ENCODE results near the gene ZNF140. TPM values are rescaled to one million over a fixed set of nuclear protein-coding genes. Genes with fewer than 3 reads are reported as not detected.

The ZNF140 gene
- total RNA-seq = 51.3 TPM

DNA sequence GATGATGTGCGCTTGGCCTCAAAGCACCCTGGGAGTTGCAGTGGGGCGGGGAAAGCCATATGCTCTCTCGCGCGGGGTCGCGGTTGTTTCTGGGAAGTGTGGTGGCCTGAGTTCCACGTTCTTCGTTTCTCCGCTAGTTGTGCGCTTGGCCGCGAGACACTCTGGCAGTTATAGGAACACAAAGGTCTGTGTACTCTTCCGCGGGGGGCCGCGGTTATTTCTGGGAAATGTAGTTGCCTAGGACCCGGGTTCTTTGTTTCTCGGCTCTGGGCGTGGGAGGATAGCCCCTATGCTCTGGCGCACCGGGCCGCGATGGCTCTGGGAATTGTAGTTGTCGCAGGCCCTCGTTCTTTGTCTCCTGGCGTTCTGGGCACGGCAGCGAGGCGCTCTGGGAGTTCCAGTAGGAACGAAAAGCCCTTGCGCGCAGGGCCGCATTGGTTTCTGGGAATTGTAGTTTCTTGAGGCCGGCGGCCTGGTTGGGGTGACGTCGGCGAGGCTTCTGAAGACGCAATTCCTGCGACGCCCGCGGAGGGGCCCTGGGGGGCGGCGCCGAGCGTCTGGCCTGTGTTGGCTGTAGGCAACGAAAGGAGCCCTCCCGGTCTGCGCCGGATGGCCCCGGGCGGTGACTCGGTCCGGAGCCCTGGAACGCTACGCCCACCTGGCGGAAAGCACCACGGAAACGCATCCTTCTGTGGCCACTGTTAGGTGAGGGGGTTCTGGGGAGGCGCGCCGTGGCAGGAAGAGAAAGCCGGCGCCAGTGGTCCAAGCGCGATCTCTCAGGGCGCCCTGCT is at the start of gene ZNF140:
ZNF140 (plus strand) TSS at position 556 of the 791 bp plus-strand sequence. CDS start 398 bp downstream, outside the sequence.
- peak; percentile 95 for DNase-seq

DNA sequence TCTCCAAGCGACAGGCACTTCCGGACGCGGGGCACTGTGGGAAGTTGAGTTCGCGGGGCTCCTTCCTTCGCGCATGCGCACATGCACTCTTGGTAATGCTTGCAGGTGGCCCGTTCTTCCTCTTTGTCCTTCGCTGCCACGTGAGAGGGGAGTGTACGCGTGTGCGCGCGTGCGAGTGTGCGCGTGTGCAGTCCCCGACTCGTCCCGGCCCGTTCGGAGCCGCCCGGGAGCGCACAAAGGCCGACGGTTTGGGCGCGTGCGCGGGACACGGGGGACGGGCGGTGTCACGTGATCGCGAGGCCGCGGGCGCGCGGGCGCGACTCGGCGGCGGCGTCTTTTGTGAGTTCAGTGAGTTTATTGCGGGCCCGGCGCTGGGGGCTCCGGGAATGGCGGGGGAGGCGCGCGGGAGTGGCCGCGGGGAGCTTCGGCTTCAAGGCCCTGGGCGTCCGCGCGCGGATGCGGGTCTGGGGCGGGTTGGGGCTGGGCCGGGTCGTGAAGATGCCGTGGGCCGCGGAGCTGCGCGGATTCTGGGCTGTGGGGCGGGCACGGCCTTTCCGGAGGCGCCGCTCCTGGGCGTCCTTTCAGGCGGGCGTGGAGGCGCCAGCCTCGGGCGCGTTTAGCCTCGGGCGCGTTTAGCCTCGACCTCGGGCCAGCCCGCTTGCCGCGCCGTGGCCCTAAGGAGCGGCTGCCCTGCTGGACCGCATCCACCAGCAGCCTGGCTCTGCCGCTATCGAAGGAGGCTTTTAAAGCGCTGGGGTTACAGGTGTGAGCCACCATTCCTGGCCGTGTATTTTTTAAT is 43.3 kb upstream of the ZNF140 start, which contains the start of gene ZNF84:
ZNF84 (plus strand) TSS at position 303 of the 799 bp plus-strand sequence. CDS start 3,959 bp downstream, outside the sequence.
- DNase-seq = peak; percentile 90

DNA sequence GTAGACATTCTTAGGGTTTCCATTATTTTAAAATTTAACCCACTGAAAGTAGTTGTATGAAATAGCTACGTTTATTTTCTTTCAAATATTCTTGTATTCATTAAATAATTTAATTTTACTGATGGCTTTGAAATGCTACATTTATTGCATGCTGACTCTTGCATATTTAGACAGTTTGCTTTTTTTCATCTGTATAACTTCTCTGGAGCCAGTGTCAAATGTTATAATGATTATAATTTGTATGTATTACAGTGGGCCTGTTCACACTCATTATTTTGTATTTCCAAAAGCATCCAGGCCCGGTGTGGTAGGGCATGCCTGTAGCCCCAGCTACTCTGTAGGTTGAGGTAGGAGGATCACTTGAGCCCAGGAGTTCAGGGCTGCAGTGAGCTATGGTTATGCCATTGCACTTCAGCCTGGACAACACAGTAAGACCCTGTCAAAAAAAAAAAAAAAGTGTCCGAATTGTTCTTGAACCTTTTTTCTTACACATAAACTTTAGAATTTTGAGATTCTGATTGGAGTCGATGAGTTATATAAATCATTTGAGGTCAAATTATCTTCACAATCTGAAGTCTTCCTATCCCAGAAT is 42.5 kb upstream of the ZNF140 start:
- no peak for DNase-seq

DNA sequence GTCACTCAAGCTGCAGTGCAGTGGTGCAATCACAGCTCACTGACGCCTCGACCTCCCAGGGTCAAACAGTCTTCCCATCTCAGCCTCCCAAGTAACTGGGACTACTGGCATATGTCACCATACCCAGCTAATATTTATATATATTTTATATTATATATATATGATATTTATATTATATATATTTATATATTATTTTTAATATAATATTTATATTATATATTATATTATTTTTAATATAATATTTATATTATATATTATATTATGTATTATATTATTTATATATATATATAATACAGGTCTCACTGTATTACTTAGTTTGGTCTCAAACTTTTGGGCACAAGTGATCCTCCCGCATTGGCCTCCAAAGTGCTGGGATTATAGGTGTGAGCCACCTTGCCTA is 34.0 kb upstream of the ZNF140 start:
- DNase-seq = no peak

DNA sequence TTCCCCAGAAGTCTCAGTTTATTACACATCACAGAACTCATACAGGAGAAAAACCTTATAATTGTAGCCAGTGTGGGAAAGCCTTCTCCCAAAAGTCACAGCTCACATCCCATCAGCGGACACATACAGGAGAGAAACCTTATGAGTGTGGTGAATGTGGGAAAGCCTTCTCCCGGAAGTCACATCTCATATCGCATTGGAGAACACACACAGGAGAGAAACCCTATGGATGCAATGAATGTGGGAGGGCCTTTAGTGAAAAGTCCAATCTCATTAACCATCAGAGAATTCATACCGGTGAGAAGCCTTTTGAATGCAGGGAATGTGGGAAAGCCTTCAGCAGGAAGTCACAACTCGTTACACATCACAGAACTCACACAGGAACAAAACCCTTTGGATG is 23.3 kb upstream of the ZNF140 start:
- no peak for DNase-seq

DNA sequence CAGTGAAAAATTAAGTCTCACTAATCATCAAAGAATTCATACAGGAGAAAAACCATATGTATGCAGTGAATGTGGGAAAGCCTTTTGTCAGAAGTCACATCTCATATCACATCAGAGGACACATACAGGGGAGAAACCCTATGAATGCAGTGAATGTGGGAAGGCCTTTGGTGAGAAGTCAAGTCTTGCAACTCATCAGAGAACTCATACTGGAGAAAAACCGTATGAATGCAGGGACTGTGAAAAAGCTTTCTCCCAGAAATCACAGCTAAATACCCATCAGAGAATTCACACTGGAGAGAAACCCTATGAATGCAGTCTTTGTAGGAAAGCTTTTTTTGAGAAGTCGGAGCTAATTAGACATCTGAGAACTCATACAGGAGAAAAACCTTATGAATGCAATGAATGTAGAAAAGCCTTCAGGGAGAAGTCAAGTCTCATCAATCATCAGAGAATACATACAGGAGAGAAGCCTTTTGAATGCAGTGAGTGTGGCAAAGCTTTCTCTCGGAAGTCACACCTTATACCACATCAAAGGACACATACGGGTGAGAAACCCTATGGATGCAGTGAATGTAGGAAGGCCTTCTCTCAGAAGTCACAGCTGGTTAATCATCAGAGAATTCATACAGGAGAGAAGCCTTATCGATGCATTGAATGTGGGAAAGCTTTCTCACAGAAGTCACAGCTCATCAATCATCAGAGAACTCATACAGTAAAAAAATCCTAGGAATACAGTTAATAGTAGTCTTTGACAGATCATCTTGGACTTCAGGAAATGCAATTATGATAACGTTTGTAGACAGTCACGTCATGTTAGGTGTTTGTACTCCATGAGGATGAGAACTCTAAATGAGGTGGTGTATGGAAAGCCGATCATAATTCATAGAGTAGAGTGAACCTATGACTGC is 22.3 kb upstream of the ZNF140 start:
- no peak for DNase-seq

DNA sequence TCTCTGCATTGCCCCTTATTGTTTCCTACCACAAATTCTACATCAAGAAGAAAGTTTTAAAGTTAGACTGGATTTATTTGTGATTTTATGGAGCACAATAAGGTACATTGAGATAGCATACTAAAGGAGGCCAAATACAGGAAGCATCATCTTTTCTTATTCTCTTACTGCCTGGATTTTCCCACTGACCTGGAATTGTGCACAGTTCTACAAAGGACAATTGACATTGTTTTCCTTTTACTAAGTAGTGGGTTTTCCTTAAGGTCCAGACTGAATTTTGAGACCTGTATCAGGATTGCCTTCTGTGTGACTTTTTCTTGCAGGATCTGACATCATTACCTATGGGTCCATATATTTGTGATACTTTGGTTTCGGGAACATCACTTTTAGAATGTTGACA is 18.8 kb upstream of the ZNF140 start:
- DNase-seq = no peak

DNA sequence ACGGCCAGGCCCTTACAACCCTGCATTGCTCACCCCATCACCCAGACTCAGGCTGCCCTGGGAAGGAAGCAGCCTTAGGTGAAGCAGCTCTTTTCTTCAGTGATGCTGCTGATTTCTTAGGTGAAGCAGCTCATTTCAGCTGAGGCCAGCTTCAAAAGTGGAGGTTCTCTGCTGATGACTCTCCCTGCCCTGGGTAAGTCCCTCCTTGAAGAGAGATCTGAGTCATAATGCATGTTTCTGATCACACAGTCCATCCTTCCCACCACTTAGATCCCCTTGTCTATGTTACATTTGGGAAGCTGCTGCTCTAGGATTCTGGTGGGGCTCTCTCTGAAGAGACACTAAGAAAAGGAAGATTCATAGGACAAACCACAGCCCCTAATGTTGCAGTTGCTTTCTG is 17.2 kb upstream of the ZNF140 start:
- DNase-seq = no peak

DNA sequence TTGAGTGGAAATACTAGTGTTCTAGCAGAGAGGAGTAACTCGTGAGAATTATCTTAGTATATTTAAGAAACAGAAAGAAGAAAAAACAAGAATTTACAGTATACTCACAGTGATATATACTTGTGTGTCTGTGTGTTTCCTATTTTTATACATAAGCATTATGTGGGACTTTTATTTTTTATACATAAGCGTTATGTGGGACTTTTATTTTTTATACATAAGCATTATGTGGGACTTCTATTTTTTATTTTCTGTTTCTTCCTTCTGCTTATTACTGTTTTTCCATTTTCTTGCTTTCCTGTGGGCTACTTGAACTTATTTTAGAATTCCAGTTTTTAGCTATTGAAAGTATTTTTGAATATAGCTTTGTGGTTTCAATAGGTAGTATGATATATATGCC is 6.9 kb upstream of the ZNF140 start:
- no peak for DNase-seq

DNA sequence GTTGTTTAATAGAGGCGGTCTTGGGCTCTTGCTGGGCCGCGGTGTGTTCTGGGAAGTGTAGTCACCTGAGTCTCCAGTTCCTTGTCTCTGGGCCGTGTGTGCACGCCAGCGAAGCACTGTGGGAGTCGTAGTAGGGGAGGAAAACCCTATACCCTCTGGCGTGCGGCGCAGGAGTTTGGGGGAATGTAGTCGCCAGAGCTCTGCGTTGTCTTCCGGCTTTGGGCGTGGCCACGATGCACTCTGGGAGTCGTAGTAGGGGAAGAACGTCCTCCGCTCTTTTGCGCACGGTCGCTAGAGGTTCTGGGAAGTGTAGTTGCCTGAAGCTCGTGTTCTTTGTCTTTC is 726 bp upstream of the ZNF140 start:
- peak; percentile 99 for DNase-seq

DNA sequence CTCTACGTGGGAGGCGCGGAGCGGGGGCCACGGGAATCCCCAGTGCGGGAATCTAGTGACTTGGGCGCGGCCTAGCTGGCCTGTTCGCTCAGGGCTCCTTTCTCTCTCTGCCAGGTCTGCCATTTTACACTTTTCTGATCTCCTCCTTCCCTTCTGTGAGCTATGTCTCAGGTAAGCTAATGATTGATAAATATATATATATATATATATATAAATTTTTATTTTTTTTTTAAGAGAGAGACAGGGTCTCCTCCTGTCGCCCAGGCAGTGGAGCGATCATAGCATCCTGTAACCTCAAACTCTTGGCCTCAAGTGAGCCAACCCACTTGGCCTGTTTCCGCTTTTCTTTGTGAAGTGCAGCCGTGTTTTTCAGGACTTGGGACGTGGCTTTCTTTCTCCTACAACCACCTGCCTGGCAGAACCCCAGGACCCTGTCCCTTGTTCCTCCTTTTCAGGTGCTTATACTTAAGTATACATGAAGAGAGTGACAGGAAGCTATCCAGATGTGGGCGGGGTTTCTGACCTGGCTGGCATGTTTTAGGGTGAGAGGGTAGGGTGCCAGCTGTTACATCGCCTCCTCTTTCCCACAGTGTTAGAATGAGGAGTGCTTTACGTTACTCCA is 547 bp downstream of the ZNF140 start:
- no peak for DNase-seq

DNA sequence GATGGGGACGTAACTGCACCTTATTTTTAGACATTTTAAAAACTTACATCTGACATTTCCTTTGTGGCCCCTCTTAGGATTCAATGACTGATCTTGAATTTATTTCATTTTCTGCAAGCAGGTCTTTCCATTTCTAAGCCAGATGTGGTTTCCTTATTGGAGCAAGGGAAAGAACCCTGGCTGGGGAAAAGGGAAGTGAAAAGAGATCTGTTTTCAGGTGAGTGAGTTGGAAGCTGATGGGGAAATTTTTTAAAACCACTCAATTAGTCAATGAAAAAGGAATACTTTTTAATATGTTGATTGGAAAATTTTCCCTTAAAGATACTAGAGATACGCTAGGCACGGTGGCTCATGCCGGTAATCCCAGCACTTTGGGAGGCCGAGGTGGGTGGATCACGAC is 2.6 kb downstream of the ZNF140 start:
- no peak for DNase-seq

DNA sequence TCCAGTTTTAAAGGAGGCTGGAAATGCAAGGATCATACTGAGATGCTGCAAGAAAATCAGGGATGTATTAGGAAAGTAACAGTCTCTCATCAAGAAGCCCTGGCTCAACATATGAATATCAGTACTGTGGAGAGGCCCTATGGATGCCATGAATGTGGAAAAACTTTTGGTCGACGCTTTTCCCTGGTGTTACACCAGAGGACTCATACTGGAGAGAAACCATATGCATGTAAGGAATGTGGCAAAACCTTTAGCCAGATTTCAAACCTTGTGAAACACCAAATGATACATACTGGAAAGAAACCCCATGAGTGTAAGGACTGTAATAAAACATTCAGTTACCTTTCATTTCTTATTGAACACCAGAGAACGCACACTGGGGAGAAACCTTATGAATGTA is 24.9 kb downstream of the ZNF140 start:
- DNase-seq = no peak

DNA sequence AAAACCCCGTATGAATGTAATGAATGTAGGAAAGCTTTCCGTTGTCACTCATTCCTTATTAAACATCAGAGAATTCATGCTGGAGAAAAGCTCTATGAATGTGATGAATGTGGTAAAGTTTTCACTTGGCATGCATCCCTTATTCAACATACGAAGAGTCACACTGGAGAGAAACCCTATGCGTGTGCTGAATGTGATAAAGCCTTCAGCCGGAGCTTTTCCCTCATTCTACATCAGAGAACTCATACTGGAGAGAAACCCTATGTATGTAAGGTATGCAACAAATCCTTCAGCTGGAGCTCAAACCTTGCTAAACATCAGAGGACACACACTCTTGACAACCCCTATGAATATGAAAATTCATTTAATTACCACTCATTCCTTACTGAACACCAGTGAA is 25.5 kb downstream of the ZNF140 start:
- no peak for DNase-seq

DNA sequence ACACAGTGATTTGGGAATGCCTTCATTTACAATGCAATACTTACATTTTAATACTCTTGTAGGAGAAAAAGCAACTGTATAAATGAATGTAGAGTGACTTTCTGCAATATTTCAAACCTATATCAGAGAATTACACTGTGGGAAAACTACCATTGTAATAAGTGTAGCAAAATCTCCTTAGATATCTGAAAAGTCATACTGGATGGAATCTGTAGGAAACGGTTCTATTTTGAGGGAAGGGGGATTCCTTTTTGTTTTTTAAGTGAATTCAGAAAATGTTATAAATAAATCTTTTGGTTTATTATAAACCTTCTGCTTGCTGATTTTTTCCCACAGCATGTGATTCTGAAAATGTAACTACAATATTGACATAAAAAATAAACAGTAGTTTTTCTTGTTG is 26.4 kb downstream of the ZNF140 start:
- DNase-seq = no peak

DNA sequence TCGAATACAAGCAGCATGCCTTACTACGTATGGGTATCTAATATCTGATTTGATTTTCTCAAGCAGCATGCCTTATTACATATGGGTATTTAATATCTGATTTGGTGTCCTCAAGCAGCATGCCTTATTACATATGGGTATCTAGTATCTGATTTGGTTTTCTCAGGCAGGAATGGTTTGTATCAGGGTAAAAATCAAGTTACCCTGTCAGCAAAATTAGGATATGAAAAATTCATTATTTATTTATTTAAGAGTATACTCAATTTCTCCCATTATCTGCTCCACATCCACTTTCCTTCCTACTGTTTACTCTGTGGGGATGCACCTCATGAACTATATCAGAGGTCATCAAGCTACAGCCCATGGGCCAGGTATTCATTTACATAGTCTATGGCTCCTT is 27.4 kb downstream of the ZNF140 start:
- no peak for DNase-seq

DNA sequence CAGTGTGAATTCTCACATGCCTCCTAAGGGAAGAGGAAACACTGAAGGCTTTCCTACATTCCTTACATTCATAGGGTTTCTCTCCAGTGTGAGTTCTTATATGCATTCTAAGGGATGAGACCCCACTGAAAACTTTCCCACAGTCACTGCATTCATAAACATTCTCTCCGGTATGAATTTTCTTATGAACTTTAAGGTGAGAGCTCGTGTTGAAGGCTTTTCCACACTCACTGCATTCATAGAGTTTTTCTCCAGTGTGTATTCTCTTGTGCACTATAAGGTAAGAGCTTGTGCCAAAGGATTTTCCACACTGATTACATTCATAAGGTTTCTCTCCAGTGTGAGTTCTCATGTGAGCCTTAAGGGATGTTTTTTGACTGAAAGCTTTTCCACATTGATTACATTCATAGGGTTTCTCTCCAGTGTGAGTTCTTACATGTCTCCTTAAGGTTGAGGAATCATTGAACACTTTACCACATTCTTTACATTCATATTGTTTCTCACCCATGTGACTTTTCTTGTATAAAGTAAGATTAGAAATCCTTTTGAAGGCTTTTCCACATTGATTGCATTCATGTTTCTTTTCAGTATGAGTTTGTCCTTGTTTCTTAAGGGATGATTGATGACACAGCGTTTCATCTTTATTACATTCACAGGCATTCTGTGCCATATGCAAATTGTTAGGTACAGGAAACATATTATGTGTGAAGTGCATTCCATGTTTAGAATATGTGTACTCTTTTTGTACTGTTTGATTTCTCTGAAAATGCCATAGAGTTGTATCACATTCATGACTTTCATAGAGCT is 39.9 kb downstream of the ZNF140 start:
- no peak for DNase-seq

DNA sequence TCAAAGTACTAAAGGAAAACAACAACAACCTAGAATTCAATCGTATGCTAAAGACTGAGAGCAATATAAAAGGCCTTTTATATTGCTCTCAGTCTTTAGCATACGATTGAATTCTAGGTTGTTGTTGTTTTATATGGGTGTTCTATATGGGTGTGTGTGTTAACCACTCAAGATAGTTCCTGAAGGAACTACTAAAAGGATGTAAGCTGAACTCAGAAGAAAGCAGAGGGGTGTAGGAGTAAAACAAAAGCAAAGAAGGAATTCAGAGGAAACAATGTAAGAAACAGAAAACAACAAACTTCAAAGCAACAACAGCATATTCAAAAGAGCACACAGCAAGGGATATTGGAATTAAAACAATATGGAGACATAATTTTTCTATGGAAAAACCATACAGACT is 44.0 kb downstream of the ZNF140 start:
- DNase-seq = no peak

DNA sequence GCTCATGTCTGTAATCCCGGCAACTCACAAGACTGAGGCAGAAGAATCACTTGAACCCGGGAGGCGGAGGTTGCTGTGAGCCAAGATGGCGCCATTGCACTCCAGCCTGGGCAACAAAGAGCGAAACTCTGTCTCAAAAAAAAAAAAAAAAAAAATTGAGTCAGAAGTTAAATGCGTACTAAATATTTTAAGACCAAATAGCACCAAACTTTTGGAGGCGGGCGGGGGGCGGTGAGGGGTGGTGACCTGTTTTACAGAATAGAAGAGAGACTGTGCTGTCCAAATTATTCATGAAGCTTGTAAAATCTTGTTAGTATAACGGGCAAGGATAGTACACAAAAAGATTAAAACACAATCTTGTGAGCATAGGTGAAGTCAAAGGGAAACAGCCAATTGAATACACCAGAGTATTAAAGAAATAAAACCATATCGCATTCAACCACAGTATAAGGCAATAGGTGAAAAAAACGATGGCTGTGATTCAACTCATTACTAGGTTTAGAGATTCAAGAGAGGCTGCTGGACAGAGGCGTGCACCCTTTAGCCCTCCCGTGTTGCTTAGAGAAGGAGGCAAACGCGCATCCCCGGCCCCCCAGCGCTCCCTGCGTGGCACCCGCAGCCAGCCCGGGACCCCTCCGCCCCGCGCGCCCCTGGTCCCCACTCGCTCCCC is 48.8 kb downstream of the ZNF140 start:
- no peak for DNase-seq
